Hepatocyte (in vitro differentiated cells): ENCODE data around the gene LCN15. TPM values are rescaled to one million over a fixed set of nuclear protein-coding genes. Genes with fewer than 3 reads are reported as not detected.

Source experiments
- DNase-seq: peaks from one replicate; pipeline ENCODE4 v3.0.0-alpha.2; 2016; ENCODE audit warnings: low spot score
- H2AFZ ChIP-seq: fragments of 200-600 bp; sonication (generic); 2 replicates; pipeline ENCODE4 v1.6.0; 2016; ENCODE audit warnings: antibody characterized with exemption, mild to moderate bottlenecking
- H3K27ac ChIP-seq: fragments of 200-600 bp; sonication (generic); 2 replicates; pipeline ENCODE4 v1.5.1; 2016; ENCODE audit warnings: mild to moderate bottlenecking
- H3K27me3 ChIP-seq: fragments of 200-600 bp; sonication (generic); 2 replicates; pipeline ENCODE4 v1.6.1; 2016
- H3K36me3 ChIP-seq: fragments of 200-600 bp; sonication (generic); replicated peaks from 2 replicates; pipeline ENCODE4 v1.5.1; 2016; ENCODE audit warnings: low read depth; ENCODE audit not compliant: insufficient read depth
- H3K4me1 ChIP-seq: fragments of 200-600 bp; sonication (generic); 2 replicates; pipeline ENCODE4 v1.5.1; 2016; ENCODE audit warnings: mild to moderate bottlenecking, moderate library complexity; ENCODE audit not compliant: insufficient read depth
- H3K4me2 ChIP-seq: fragments of 200-600 bp; sonication (generic); 2 replicates; pipeline ENCODE4 v1.6.0; 2016
- H3K4me3 ChIP-seq: fragments of 200-600 bp; sonication (generic); 2 replicates; pipeline ENCODE4 v1.5.1; 2016; ENCODE audit warnings: mild to moderate bottlenecking
- H3K79me2 ChIP-seq: fragments of 200-600 bp; sonication (generic); 2 replicates; pipeline ENCODE4 v1.6.0; 2017; ENCODE audit warnings: mild to moderate bottlenecking
- H3K9me2 ChIP-seq: fragments of 200-600 bp; sonication (generic); replicated peaks from 2 replicates; pipeline ENCODE4 v1.6.0; 2017; ENCODE audit warnings: mild to moderate bottlenecking; ENCODE audit not compliant: insufficient read depth
- H3K9me3 ChIP-seq: fragments of 200-600 bp; sonication (generic); 2 replicates; pipeline ENCODE4 v1.5.1; 2016; ENCODE audit warnings: low read depth, mild to moderate bottlenecking
- H4K20me1 ChIP-seq: fragments of 200-600 bp; sonication (generic); 2 replicates; pipeline ENCODE4 v1.6.0; 2016; ENCODE audit warnings: mild to moderate bottlenecking; ENCODE audit not compliant: insufficient read depth, poor library complexity, severe bottlenecking
- CTCF ChIP-seq: fragments of 200-600 bp; sonication (generic); IDR thresholded peaks from 2 replicates; pipeline ENCODE4 v1.5.1; 2016; ENCODE audit warnings: antibody characterized with exemption, mild to moderate bottlenecking; ENCODE audit not compliant: poor library complexity
- EZH2 ChIP-seq: fragments of 200-600 bp; sonication (generic); IDR thresholded peaks from 2 replicates; pipeline ENCODE4 v1.6.1; 2016; ENCODE audit warnings: antibody characterized with exemption, mild to moderate bottlenecking, borderline replicate concordance
- EZH2phosphoT487 ChIP-seq: fragments of 200-600 bp; sonication (generic); IDR thresholded peaks from one replicate; pipeline ENCODE4 v1.6.1; 2018; ENCODE audit warnings: antibody characterized with exemption, mild to moderate bottlenecking, low read depth, moderate library complexity; ENCODE audit not compliant: unreplicated experiment, severe bottlenecking
- WGBS: methylation state at CpG from one replicate; pipeline ENCODE4 v1.1.6; 2016; ENCODE audit warnings: low lambda C conversion rate; ENCODE audit errors: missing lambda C conversion rate; 5-methylcytosine and 5-hydroxymethylcytosine counted together
- polyA plus RNA-seq: library from polyadenylated mRNA; unstranded; fragments of >200 nt; fragmentation: Nextera tagmentation; extraction: Ambion mirVana; gene quantifications from 2 replicates; pipeline ENCODE4 v1.2.1, GENCODE V29; 2016
- total RNA-seq: library from RNA; depleted of rRNA; stranded (reverse); fragments of >200 nt; gene quantifications from 2 replicates; pipeline ENCODE4 v1.2.3, GENCODE V29; 2014

Gene LCN15
- total and polyA plus RNA-seq, 2 experiments from 2014 or later = 1.4 to 1.5 TPM

GRCh38 chr9:136807281-136808074 lies 43.2 kb upstream of the LCN15 start, which contains the start of gene RABL6:
Gene RABL6 (plus strand): TSS chr9:136807948. CDS start chr9:136808197, 249 bp downstream.
- H3K27ac ChIP-seq = peak within 1 kb of the TSS; percentile 96
- no peaks in the 10 kb centered on the region for H3K27me3 ChIP-seq
- no peaks in the 10 kb centered on the region for H3K9me3 ChIP-seq
- H3K9me2 ChIP-seq = no peaks in the 10 kb centered on the region
- H3K4me2 ChIP-seq = peak within 1 kb of the TSS; percentile 89
- peak within 1 kb of the TSS; percentile 37 for H2AFZ ChIP-seq
- H3K36me3 ChIP-seq = no peaks in the 10 kb centered on the region
- peak; percentile 92 for DNase-seq
- H3K4me1 ChIP-seq = peaks cover 34% of the 10 kb centered on the region
- 1% methylated on average over 75 of the region's 96 CpGs for WGBS
- H3K4me3 ChIP-seq = peak within 1 kb of the TSS; percentile 99
- peaks cover 13% of the 10 kb centered on the region for H4K20me1 ChIP-seq
- TF ChIP-seq EZH2phosphoT487 (no peak), CTCF (no peak), EZH2 (no peak)
- H3K79me2 ChIP-seq = peaks cover 58% of the 10 kb centered on the region

GRCh38 chr9:136806631-136807201 lies 42.4 kb upstream of the LCN15 start:
- Histone ChIP-seq H2AFZ (no peak overlapping the region), H3K9me3 (no peaks in the 10 kb centered on the region), H4K20me1 (peaks cover 13% of the 10 kb centered on the region), H3K4me1 (peaks cover 35% of the 10 kb centered on the region), H3K4me3 (peak overlapping the region; percentile 44), H3K4me2 (peak overlapping the region; percentile 87), H3K9me2 (no peaks in the 10 kb centered on the region), H3K27ac (peak overlapping the region; percentile 90), H3K36me3 (no peaks in the 10 kb centered on the region), H3K79me2 (peaks cover 58% of the 10 kb centered on the region), H3K27me3 (no peaks in the 10 kb centered on the region)
- DNase-seq = no peak
- no peak for TF ChIP-seq EZH2phosphoT487
- TF ChIP-seq EZH2 = no peak
- no peak for TF ChIP-seq CTCF
- WGBS = 76% methylated on average over 25 of the region's 25 CpGs

GRCh38 chr9:136806067-136806466 lies 41.7 kb upstream of the LCN15 start:
- Histone ChIP-seq H3K79me2 (peaks cover 55% of the 10 kb centered on the region), H3K9me2 (no peaks in the 10 kb centered on the region), H2AFZ (no peak overlapping the region), H3K36me3 (no peaks in the 10 kb centered on the region), H3K4me1 (peaks cover 40% of the 10 kb centered on the region), H4K20me1 (peaks cover 12% of the 10 kb centered on the region), H3K9me3 (no peaks in the 10 kb centered on the region), H3K27ac (no peak overlapping the region), H3K27me3 (no peaks in the 10 kb centered on the region), H3K4me2 (peak overlapping the region; percentile 87), H3K4me3 (no peak overlapping the region)
- WGBS = 98% methylated on average over 10 of the region's 10 CpGs
- TF ChIP-seq EZH2 (no peak), CTCF (no peak), EZH2phosphoT487 (no peak)
- no peak for DNase-seq
